OCI-LY3 (cell line): ENCODE data around the gene TRIM54.
"Not testable (repeated sequence)": the region's sequence is repeated elsewhere in the genome, so short reads cannot be mapped to it uniquely, and the experiment has no call there.

Experiments used
- H2AFZ ChIP-seq: fragments of 200-600, 300-600 bp; shearing (Covaris generic); 2 replicates; pipeline ENCODE4 v1.6.0; 2014; ENCODE audit warnings: antibody characterized with exemption, low read depth, low read length
- H3K27ac ChIP-seq: fragments of 200-600, 300-600 bp; sonication (generic); 2 replicates; pipeline ENCODE4 v1.5.1; 2014; ENCODE audit warnings: mild to moderate bottlenecking, low read length, moderate library complexity, mixed read lengths
- H3K27me3 ChIP-seq: fragments of 200-600, 300-600 bp; sonication (generic); 2 replicates; pipeline ENCODE4 v1.6.1; 2014; ENCODE audit warnings: low read depth, low read length, mixed read lengths
- H3K36me3 ChIP-seq: fragments of 200-600, 300-600 bp; sonication (generic); replicated peaks from 2 replicates; pipeline ENCODE3; 2014; ENCODE audit warnings: low read depth, low read length, mixed read lengths
- H3K4me1 ChIP-seq: fragments of 300-600, 200-600 bp; sonication (generic); 2 replicates; pipeline ENCODE4 v1.6.1; 2014; ENCODE audit warnings: low read length, mixed read lengths
- H3K4me2 ChIP-seq: fragments of 200-600, 300-600 bp; sonication (generic); 2 replicates; pipeline ENCODE4 v1.6.1; 2014; ENCODE audit warnings: low read length, mixed read lengths
- H3K4me3 ChIP-seq: fragments of 300-600, 200-600 bp; sonication (generic); 2 replicates; pipeline ENCODE4 v1.5.1; 2014; ENCODE audit warnings: antibody characterized with exemption, mild to moderate bottlenecking, low read length, moderate library complexity
- H3K79me2 ChIP-seq: fragments of 300-600, 200-600 bp; shearing (Covaris generic); 2 replicates; pipeline ENCODE4 v1.6.1; 2014; ENCODE audit warnings: mild to moderate bottlenecking, low read length, mixed read lengths
- H3K9ac ChIP-seq: fragments of 300-600, 200-600 bp; shearing (Covaris generic); 2 replicates; pipeline ENCODE4 v1.6.0; 2014; ENCODE audit warnings: mild to moderate bottlenecking, low read length, moderate library complexity
- H3K9me3 ChIP-seq: fragments of 200-600, 300-600 bp; shearing (Covaris generic); 2 replicates; pipeline ENCODE4 v1.6.1; 2014; ENCODE audit warnings: low read length, mixed read lengths; ENCODE audit not compliant: insufficient read depth
- H4K20me1 ChIP-seq: fragments of 200-600, 300-600 bp; sonication (generic); 2 replicates; pipeline ENCODE4 v1.6.1; 2016; ENCODE audit warnings: low read length, mixed read lengths; ENCODE audit not compliant: insufficient read depth
- EZH2phosphoT487 ChIP-seq: fragments of 200-600 bp; shearing (Covaris generic); IDR thresholded peaks from 2 replicates; pipeline ENCODE4 v1.6.1; 2018; ENCODE audit warnings: antibody characterized with exemption, mixed run types, low read depth
- TF ChIP-seq, protein P1 (sequence below): fragments of 200-600, 300-600 bp; sonication (generic); IDR thresholded peaks from 2 replicates; pipeline ENCODE4 v1.5.1; 2014; ENCODE audit warnings: antibody characterized with exemption, low read length, low read depth

Gene TRIM54

DNA sequence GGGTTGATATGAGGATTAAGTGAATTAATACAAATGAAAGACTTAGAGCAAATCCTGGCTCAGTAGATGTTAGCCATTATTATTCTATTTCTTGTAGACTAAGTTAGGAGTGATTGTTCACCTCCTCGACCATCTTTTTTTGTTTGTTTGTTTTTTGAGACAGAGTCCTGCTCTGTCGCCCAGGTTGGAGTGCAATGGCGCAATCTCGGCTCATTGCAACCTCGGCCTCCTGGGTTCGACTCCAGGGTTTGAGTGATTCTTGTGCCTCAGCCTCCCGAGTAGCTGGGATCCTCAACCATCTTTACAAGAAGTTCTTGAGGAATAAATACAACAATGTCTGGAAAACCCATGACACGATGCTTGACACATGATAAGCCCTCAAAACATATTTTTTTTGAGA, 12.7 kb downstream of the TRIM54 start:
- no peaks in the 10 kb centered on the region for H3K79me2 ChIP-seq
- H3K4me1 ChIP-seq: peaks cover 8% of the 10 kb centered on the region
- H3K36me3 ChIP-seq: no peaks in the 10 kb centered on the region
- H3K4me3 ChIP-seq: no peak overlapping the region
- H3K9ac ChIP-seq: no peak overlapping the region
- H4K20me1 ChIP-seq: no peaks in the 10 kb centered on the region
- no peaks in the 10 kb centered on the region for H3K9me3 ChIP-seq
- H3K27ac ChIP-seq: no peak overlapping the region
- TF ChIP-seq, protein P1, sequence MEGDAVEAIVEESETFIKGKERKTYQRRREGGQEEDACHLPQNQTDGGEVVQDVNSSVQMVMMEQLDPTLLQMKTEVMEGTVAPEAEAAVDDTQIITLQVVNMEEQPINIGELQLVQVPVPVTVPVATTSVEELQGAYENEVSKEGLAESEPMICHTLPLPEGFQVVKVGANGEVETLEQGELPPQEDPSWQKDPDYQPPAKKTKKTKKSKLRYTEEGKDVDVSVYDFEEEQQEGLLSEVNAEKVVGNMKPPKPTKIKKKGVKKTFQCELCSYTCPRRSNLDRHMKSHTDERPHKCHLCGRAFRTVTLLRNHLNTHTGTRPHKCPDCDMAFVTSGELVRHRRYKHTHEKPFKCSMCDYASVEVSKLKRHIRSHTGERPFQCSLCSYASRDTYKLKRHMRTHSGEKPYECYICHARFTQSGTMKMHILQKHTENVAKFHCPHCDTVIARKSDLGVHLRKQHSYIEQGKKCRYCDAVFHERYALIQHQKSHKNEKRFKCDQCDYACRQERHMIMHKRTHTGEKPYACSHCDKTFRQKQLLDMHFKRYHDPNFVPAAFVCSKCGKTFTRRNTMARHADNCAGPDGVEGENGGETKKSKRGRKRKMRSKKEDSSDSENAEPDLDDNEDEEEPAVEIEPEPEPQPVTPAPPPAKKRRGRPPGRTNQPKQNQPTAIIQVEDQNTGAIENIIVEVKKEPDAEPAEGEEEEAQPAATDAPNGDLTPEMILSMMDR: no peak
- no peak for TF ChIP-seq EZH2phosphoT487
- H3K4me2 ChIP-seq: no peak overlapping the region
- H2AFZ ChIP-seq: no peak overlapping the region
- H3K27me3 ChIP-seq: peaks cover 34% of the 10 kb centered on the region

DNA sequence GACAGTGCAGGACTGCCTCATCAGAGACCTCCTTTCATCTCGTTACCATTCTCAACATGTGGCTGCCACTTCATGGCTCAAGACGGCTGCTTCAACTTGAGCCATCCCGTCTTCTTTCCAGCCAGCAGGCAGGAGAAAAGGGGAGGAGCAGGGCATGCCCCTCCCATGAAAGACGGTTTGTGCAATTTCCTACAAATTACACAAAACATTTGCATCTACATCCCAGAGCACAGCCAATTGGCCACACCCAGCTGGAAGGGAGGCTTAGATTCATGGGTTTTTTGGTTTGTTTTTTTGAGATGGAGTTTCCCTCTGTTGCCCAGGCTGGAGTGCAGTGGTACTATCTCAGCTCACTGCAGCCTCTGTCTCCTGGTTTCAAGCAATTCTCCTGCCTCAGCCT, 14.3 kb downstream of the TRIM54 start:
- Histone ChIP-seq H3K4me2 (no peak overlapping the region), H3K27me3 (peaks cover 29% of the 10 kb centered on the region), H4K20me1 (no peaks in the 10 kb centered on the region), H3K36me3 (no peaks in the 10 kb centered on the region), H3K79me2 (no peaks in the 10 kb centered on the region), H3K4me3 (no peak overlapping the region), H3K9me3 (no peaks in the 10 kb centered on the region), H2AFZ (no peak overlapping the region), H3K4me1 (peaks cover 8% of the 10 kb centered on the region), H3K9ac (no peak overlapping the region), H3K27ac (no peak overlapping the region)
- TF ChIP-seq EZH2phosphoT487: no peak
- TF ChIP-seq, protein P1: no peak

DNA sequence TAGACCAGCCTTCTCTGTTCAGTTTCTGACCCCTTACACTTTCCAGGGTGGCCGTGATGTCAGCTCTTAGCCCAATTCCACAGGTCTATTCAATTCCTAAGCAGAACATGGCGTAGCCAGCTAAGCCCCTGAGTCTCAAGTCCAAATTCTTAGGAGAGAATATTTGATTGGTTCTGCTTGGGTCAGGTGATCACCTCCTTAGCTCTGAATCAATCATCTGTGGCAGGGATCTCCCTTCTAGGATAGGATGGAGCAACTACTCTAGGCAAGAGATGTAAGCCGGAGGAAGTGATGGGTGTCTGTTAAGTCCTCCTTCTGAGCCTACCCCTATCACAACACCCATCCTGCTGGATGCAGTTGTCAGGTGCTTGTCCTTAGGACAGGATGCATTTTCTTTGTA, 15.0 kb downstream of the TRIM54 start:
- no peak overlapping the region for H3K27ac ChIP-seq
- H2AFZ ChIP-seq: no peak overlapping the region
- H3K9me3 ChIP-seq: no peaks in the 10 kb centered on the region
- no peaks in the 10 kb centered on the region for H3K79me2 ChIP-seq
- H3K4me1 ChIP-seq: peaks cover 8% of the 10 kb centered on the region
- H3K4me3 ChIP-seq: no peak overlapping the region
- no peak overlapping the region for H3K9ac ChIP-seq
- no peaks in the 10 kb centered on the region for H3K36me3 ChIP-seq
- H3K27me3 ChIP-seq: peaks cover 21% of the 10 kb centered on the region
- no peak for TF ChIP-seq EZH2phosphoT487
- TF ChIP-seq, protein P1: no peak
- H4K20me1 ChIP-seq: no peaks in the 10 kb centered on the region
- H3K4me2 ChIP-seq: no peak overlapping the region

DNA sequence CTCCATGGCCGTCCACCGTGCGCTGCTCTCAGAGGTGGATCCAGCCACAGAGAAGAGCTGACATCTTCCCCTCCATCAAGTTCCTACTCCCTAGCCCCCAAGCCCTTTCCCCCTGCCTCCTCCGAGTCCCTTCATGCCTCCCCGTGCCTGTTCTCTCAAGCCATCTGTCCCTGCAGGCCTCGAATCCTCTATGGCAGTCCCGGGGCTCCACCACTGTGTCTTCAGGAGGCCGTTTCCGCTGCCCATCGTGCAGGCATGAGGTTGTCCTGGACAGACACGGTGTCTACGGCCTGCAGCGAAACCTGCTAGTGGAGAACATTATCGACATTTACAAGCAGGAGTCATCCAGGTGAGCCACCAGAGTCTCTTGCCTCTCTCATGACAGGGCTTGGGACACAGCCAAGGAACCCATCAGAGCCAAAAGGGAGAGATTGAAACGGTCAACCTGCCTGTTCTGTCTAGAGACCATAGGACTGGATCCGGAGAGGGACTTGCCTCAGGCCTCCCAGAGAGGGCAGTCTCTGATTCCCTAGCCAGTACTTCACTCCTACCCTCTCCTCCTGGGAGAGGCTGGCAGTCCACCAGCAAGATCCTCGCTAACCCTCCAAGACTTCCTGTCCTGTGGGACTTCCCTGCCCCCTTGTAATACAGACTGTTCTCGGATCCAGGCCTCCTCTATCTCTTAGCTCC, 16.3 kb downstream of the TRIM54 start:
- peaks cover 11% of the 10 kb centered on the region for H3K4me1 ChIP-seq
- no peaks in the 10 kb centered on the region for H4K20me1 ChIP-seq
- no peak overlapping the region for H3K4me3 ChIP-seq
- H3K9ac ChIP-seq: no peak overlapping the region
- no peak for TF ChIP-seq EZH2phosphoT487
- TF ChIP-seq, protein P1: no peak
- H3K9me3 ChIP-seq: no peaks in the 10 kb centered on the region
- H3K79me2 ChIP-seq: no peaks in the 10 kb centered on the region
- no peaks in the 10 kb centered on the region for H3K36me3 ChIP-seq
- H2AFZ ChIP-seq: no peak overlapping the region
- H3K27ac ChIP-seq: no peak overlapping the region
- H3K4me2 ChIP-seq: no peak overlapping the region
- H3K27me3 ChIP-seq: peaks cover 8% of the 10 kb centered on the region

DNA sequence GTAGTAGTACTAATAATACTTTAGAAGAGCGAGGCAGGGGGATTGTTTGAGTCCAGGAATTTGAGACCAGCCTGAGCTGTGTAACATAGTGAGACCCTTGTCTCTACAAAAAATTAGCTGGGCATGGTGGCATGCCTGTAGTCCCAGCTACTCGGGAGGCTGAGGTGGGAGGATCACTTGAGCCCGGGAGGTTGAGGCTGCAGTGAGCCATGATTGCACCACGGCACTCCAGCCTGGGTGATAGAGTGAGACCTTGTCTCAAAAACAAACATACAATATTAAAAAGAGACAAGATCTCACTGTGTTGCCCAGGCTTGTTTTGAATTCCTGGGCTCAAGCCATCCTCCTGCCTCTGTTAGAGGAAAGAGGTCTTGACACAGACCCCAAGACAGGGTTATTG, 18.4 kb downstream of the TRIM54 start:
- H3K4me2 ChIP-seq, H4K20me1 ChIP-seq, H3K4me1 ChIP-seq, H2AFZ ChIP-seq, H3K27ac ChIP-seq, H3K4me3 ChIP-seq, H3K36me3 ChIP-seq, H3K27me3 ChIP-seq, H3K9me3 ChIP-seq, H3K79me2 ChIP-seq, H3K9ac ChIP-seq: not testable (repeated sequence)
